Astrocyte (in vitro differentiated cells and primary cell): Measurements from ENCODE around the gene SDHAF3.

ENCODE experiments used
- CTCF ChIP-seq: IDR thresholded peaks from 2 replicates; pipeline ENCODE4 v1.5.1; 2011; ENCODE audit warnings: low read depth, mild to moderate bottlenecking, inconsistent platforms, low read length, moderate library complexity; ENCODE audit not compliant: insufficient read depth
- EZH2 ChIP-seq: IDR thresholded peaks from 2 replicates; pipeline ENCODE4 v1.6.1; 2012; ENCODE audit warnings: mild to moderate bottlenecking, low read length, inconsistent platforms; ENCODE audit not compliant: insufficient read depth

GRCh38 chr7:97096661-97097060 is 20.8 kb upstream of the SDHAF3 start:
- TF ChIP-seq CTCF: no peak
- TF ChIP-seq EZH2: no peak
